ENCODE results near the gene UTP3.
"Not testable (repeated sequence)": the region's sequence is repeated elsewhere in the genome, so short reads cannot be mapped to it uniquely, and the experiment has no call there.

Gene UTP3

GRCh38 chr4:70687821-70688794, at the start of gene UTP3:
TSS of gene UTP3 (plus strand) at chr4:70688532. CDS start at chr4:70688678, 146 bp downstream.
- peak; percentile 97 for DNase-seq

- DNase-seq: no peak
Observed at GRCh38 chr4:70640192-70640591, 48.1 kb upstream of the UTP3 start.

GRCh38 chr4:70650741-70651140, 37.6 kb upstream of the UTP3 start:
- not testable (repeated sequence) for DNase-seq

GRCh38 chr4:70651864-70652506, 36.3 kb upstream of the UTP3 start:
- DNase-seq: peak; percentile 55

- DNase-seq: no peak
Observed at GRCh38 chr4:70654605-70655011, 33.7 kb upstream of the UTP3 start.

- DNase-seq: no peak
Observed at GRCh38 chr4:70657326-70657725, 31.0 kb upstream of the UTP3 start.

GRCh38 chr4:70658418-70658817, 29.9 kb upstream of the UTP3 start:
- DNase-seq: no peak

GRCh38 chr4:70660106-70660505, 28.2 kb upstream of the UTP3 start:
- DNase-seq: no peak

- not testable (repeated sequence) for DNase-seq
Observed at GRCh38 chr4:70661309-70661922, 26.9 kb upstream of the UTP3 start.

- DNase-seq: no peak
Observed at GRCh38 chr4:70666369-70666768, 22.0 kb upstream of the UTP3 start, which contains the start of gene JCHAIN. TSS of gene JCHAIN (minus strand) at chr4:70666508. CDS start at chr4:70666490, 18 bp downstream.

- DNase-seq: no peak
Observed at GRCh38 chr4:70667740-70668535, 20.4 kb upstream of the UTP3 start.

- DNase-seq: no peak
Observed at GRCh38 chr4:70670332-70671014, 17.9 kb upstream of the UTP3 start.

GRCh38 chr4:70671091-70671490, 17.2 kb upstream of the UTP3 start:
- no peak for DNase-seq

GRCh38 chr4:70674191-70674590, 14.1 kb upstream of the UTP3 start:
- no peak for DNase-seq

GRCh38 chr4:70674731-70675130, 13.6 kb upstream of the UTP3 start:
- DNase-seq: no peak

GRCh38 chr4:70676554-70677090, 11.7 kb upstream of the UTP3 start:
- DNase-seq: no peak

- DNase-seq: no peak
Observed at GRCh38 chr4:70678383-70678999, 9.8 kb upstream of the UTP3 start.

GRCh38 chr4:70680934-70681333, 7.4 kb upstream of the UTP3 start:
- DNase-seq: no peak

GRCh38 chr4:70681704-70682103, 6.6 kb upstream of the UTP3 start:
- DNase-seq: no peak

GRCh38 chr4:70682142-70682541, 6.2 kb upstream of the UTP3 start:
- not testable (repeated sequence) for DNase-seq

GRCh38 chr4:70687392-70687791, 940 bp upstream of the UTP3 start:
- DNase-seq: peak; percentile 45
